ENCODE data around the gene ECE1.
A peak's percentile ranks its signal among the peaks of the same experiment; 100 is the strongest.

The ECE1 gene

DNA sequence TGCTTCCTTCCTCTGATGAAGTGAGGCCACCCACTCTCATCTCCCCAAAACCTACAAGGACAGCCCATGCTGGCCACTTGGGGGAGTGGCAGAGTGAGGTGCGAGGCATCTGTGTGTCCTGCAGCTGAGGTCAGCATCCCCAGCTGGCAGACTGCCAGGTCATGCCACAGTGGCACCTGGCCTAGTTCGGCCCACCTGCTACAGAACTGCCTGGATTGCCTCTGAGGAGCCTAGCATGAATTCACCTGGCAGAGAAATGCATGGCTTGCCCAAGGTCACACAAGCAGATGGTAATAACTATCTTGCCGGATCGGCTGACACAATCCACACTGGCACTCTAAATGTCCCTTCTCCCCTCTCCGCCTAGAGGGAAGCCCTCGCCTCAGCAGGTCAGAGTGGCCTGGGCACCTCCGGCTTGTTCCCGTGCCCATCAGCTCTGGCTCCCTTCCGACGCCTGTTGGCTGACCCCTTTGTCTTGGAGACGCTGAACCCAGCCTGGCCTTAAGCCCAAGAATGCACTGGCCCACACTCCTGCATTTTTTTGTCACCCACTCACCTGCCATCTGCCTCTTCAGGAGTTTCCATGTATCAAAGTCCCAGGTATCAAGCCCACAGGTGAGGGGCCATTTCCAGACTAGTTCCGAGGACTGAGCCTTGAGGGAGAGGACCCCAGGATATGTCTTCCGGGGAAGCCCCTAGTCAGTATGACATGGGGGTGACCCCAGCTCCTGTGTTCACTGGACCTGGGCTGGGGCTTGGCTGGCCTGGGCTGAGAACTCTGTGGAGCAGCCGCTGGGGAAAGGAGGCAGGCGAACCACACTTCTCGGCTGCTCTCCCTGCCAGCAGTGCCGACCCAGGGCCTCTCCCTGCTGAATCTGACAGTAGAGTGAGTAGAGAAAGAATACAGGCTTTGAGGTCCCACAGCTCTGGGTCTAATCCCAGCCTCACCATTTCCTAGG, 21.7 kb downstream of the ECE1 start:
- no peak for DNase-seq (ENCODE audit: low read depth)

DNA sequence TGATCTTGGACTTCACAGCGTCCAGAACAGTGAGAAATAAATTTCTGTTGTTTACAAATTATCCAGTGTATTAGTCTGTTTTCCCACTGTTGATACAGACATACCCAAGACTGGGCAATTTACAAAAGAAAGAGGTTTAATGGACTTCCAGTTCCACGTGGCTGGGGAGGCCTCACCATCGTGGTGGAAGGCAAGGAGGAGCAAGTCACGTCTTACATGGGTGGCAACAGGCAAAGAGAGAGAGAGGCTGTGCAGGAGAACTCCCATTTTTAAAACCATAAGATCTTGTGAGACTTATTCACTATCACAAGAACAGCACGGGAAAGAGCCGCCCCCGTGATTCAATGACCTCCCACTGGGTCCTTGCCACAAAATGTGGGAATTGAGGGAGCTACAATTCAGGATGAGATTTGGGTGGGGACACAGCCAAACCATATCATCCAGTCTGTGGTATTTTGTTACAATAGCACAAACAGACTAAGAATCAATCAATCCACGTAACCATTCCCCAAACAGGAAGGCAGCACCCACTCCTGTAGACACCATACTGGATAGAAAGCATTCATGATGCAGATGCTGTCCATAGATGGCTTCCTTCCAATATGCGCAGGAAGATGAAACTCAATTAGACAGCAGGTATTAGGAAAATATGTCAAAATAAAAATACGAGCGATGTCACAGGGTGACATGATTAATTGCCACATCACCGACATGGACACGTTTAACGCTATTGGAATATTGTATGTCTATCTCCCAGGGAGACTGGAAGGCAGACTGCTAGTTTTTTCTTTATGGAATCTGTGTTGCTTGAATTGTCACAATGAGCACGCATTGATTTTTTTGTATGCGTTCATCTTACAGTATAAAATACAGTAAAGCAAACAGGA, 22.8 kb downstream of the ECE1 start:
- DNase-seq (ENCODE audit: low read depth), result no peak

DNA sequence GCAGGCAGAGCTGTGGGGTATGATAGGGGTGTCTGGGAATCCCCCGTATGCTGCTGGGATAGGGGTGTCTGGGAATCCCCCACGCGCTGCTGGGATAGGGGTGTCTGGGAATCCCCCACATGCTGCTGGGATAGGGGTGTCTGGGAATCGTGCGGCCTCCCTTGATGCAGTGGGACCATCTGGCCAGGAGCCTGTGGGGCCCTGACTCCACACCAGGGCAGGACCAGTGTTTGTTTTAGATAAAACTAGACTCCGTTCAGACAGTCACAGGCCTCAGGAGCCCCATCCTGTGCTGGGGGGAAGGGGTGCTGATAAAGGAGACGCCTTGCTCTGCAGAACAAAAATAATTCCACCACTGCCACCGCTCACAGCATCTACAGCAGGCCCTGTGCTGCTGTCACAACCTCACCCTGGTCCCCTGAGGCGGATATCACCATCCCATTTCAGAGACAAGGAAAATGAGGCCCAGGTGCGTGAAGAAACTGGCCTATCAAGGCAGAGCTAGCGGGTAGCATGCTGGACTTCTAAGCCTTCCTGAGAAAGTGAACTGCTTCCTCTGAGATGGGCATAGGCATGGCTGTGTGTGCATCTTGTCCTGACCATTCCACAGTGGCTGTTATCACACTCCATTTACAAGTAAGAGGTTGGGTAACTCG, 24.0 kb downstream of the ECE1 start:
- DNase-seq (ENCODE audit: low read depth), result no peak

DNA sequence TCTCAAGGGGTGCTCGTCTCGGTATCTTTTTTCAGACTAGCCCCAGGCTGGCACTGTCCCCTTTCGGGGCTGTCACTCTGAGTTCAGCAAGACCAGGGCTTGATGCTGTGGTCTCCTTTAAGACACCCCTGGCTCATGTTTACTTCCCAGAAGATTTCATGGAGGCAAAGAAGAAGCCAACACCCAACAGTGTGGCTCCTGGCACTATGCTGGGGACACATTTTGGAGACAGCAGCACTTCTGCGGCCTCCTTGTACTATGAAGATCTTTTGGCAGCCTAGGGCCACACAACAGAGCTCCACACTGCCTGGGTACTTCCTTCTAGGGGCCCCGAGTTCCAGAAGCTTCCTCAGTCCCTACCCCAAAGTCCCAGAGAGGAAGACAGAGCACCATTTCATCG, 24.6 kb downstream of the ECE1 start:
- no peak for DNase-seq (ENCODE audit: low read depth)

DNA sequence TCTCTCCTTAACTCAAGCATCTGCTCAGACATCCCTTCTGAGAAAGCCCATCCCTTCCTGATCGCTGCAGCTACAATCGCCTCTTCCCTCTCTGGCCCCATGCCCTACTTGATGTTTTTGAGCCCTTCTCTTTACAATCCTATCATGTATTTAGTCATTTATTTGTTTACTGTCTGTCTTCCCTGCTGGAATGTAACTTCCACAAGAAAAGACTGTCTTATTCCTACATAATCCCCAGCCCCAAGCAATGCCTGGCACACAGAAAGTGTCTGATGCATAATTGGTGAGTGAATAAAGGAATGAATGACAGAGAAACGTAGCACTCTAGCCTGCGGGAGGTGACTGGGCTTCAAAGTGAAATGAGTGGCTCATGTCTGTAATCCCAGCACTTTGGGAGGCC, 25.4 kb downstream of the ECE1 start:
- no peak for DNase-seq (ENCODE audit: low read depth)

DNA sequence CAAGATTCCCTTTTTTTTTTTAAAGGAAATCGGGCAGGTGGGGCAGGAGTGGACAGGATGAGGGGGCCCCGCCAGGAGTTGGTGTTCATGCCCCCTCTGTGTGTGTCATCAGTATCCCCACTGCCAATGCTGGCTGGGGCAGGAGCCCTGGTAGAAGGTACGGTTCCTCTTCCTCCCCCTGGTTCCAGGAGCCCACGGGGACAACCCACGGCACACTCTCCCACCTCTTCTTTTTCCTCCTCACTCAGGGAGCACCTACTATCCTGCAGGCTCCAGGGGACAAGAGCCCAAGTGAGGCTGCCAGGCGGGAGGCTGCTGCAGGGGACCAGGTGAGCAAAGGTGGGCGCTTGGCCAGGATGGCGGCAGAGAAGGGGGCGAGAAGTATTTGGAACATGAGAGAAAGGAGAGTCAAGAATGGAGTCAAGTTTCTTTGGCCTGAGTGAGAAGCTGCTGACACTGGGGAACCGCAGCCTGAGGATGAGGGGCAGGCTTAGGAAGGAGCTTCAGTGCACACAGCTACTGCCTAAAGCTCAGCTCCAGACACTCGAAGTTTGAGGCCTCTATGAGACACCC, 26.5 kb downstream of the ECE1 start:
- DNase-seq (ENCODE audit: low read depth), result no peak

DNA sequence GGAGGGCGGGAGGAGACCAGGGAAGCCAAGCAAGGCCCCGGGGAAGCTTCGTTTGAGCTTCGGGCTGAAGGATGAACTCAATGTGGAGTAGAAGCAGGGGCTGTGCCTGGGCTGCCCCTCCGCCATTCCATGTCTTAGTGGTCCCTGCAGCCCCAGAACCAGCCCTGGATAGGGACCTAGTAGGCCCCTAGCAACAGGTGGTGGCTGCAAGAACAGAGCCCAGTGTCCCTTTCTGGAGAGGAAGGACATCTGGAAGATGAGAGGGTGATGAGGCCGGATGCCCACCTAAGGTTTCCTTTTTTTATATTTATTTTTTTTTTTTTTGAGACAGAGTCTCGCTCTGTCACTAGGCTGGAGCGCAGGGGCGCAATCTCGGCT, 27.2 kb downstream of the ECE1 start:
- no peak for DNase-seq (ENCODE audit: low read depth)

DNA sequence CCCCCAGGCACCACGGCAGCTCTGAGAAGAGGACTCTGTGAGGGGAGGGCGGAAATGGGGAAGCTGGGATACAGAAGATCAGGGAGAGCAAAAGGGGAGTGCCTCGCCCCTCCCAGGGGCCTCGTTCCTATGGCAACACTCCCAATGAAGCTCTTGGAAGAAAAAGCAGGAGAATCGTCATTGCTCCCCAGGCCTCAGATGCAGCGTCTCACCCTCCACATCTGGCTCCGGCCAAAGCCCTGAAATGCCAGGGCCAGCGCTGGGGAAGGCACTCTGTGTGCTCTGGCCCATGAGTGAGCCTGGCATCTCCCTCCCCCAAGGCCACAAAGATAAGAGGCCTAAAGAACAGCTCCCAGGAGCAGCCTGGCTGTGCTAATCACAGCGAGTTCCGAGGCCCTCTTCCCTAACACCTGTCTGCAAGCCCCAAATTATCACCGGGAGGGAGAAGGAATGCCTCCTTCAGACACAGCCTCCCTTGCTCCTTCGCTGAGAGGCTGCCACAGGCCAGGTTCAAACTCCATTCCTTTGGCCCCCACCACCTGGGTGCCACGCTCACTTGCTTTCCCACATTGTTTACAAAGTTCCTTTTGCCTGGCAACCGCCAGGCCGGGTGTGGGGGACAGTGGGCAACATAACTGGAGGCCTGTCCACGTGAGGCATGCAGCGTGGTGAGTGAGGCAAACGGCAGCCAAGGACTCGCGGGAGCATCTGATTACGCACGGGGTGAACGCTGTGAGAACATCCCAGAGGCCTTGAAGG, 27.8 kb downstream of the ECE1 start:
- peak; percentile 88 for DNase-seq (ENCODE audit: low read depth)

DNA sequence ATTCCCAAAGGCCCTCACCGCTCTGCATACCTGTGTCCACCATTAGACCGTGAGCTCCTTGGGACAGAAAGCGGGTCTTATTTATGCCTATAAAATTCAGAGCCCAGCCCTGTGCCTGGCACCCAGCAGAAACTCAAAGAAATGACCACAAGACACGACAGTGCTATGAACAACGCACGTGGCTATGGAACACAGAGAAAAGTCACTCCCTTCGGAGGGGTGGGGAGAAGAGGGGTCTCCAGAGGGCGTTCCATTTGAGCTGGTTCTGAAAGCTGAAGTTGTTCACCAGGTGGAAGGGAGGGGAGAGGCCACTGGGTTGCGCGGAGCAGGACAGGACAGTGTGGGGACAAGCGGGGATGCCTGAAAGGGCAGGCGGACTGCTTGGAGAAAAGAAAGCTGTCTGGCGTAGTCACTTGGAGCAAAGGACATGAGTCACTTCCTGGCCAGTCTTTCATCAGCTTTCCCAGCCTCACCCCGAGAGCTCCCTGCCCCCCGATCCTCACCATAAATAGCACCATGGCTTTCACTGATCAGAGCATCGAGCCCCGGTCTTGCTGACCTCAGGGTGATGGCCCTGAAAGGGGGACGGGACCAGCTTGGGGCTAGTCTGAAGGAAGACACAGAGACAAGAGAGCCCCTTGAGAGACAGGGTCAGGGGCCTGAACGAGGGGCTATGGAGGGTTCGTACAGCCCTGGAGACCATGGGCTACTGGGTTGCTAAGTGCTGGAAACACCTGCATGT, 28.5 kb downstream of the ECE1 start:
- peak; percentile 86 for DNase-seq (ENCODE audit: low read depth)

DNA sequence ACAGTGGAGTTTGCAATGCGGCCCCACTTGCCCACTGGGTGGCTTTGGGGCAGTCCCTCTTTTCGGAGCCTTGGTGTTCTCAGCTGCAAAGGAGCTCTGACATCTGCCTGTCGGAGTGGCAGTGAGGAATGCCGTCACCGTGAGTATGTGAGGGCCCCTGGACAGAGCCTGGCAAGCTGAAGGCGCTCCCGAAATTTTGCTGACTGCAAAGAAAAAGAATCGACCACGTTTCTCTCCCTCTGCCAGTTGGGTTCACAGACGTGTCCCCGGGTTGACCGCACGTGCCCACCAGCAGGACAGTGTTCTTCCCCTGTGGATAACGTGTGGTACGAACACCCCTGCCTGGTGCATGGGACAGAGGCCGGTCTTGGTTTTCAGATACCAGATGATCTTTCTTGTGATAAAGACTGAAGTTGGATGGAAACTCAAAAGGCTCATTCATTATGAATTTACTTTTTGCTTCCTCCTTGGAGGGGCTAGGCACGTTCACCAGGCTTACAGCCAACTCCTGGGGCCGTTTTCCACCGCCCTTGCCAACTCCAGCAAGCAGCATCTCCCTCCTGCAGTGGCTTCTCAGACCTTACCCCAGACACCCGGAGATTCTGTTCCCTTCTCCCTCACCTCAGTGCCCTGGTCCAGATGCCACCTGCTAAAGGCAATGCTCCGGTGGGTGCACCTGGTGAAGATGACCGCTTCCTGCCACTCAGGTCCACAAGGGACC, 29.7 kb downstream of the ECE1 start:
- no peak for DNase-seq (ENCODE audit: low read depth)

DNA sequence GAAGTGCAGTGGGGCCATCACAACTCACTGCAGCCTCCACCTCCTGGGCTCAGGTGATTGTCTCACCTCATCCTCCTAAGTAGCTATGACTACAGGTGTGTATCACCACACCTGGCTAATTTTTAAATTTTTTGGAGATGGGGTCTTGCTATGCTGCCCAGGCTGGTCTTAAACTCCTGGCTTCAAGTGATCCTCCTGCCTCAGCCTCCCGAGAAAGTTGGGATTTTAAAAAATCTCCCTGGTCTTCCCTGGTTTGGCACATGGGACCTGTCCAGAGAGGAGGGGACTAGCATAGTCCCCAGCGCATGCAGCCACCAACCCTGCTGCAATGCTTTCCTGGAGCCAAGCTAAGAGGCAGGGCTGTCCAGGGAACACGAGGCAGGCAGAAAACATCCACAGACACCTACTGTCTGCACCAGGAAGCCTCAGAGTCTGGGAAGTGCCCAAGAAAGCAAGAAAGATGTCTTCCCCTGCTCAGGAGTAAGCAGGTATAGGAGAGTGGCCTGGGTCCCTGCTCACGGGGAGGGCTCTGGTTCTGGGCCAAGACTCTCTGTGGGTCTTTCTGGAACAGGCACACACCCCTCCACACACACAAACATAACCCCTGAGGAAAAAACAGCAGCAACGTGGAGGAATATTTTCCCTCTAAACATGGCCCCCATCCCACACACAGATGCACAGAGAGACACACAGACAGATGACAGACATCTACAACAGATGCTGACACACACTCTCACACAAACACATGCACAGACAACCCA, 30.8 kb downstream of the ECE1 start:
- no peak for DNase-seq (ENCODE audit: low read depth)

DNA sequence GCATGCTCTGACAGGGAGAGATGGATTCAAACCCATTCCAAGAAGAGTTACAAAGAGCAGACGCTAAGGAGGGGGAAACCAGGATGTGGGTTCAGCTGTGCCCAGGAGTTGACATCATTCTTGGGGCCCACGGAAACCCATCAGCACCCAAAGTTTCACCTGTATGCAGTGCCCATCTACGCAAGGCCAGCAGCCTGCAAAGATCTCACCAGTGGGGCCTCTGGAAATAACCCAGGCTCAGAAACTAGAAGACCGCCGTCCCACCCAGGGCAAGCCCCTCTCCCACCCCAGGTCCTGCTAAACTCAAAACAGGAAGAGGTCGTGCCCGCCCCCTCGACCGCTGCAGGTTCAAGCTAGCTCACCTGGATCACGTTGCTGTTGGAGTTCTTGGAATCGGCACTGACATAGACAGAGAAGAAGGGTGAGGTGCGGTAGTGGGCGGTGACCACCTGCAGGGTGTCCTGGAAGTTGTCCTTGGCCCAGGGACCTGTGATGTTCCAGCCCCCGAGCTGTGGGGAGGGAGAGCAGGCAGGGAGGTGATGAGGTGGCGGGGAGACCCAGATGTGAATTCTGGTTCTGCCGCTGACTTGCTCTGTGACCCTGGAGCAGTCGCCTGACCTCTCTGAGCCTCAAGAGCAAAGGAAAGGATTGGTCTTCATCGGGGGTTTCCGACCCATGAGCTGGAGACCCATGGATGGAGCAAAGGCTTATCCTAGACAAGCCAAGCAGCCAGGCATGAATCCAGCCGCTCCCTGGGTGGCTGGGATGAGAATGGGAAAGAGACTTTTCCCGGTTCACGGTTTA, 31.7 kb downstream of the ECE1 start:
- DNase-seq (ENCODE audit: low read depth), result no peak

DNA sequence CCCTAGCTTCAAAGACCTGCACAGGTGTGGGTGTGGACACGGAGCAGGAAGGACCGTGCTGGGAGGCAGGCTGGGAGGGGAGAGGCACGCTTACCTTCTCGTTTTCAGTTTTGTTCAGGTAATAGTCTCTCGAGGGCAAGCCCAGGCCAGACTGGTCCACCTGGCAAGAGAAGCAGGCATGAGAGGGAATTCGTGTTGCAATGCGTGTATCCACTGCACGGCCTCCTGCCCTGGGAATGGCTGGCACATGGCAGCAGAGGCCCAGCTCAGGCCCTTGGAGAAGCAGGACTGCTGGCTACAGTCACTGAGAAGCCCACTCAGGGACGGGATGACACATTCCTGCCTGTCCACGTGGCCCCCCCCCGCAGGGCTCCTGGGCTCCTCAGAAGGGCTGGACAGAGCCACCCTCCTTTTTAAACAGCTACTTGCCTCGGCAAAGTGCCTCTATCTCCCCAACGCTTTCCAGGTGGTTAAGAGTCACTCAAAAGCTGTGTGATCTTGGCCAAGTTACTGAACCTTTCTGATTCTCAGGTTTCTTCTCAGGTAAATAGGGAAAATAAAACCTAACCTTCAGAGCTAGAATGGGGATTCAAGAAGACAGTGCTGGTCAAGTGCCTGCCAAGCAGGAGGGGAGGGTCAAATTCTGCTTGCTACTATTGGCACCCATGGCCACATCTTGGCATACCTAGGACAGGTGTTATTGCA, 32.7 kb downstream of the ECE1 start:
- no peak for DNase-seq (ENCODE audit: low read depth)

DNA sequence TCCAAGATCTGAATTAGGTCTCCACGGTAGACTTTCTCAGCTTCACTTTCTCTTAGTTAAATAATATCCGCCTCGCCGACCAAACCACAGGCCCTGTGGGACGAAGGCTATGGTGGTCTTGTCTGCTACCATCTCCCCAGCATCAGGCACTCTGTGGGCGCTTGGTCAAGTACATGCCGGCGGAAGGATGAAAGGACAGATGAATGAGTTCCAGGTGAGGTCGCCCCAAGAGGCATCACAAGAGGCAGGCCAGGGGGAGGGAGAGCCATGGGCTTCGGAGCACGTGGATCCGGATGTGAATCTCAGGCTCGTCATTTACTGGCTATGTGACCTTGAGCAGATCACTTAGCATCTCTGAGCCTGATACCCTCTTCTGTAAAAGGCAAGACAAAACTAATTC, 33.5 kb downstream of the ECE1 start:
- no peak for DNase-seq (ENCODE audit: low read depth)

DNA sequence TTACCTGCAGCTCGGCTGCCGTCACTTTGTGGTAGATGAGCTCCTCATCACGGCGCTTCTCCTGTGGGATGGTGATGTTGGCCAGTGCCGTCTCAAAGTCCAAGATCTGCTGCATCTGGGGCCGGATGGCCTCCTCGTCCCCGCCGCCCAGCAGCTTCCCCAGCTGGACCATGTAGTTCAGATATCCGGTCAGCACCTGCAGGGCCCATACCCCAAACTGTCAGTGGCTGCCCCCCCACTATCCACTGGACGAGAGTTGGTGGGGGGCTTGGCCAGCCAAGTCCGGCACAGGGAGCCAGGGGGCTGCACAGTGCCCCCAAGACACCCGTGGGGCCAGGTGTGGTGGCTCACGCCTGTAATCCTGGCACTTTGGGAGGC, 34.3 kb downstream of the ECE1 start:
- no peak for DNase-seq (ENCODE audit: low read depth)

DNA sequence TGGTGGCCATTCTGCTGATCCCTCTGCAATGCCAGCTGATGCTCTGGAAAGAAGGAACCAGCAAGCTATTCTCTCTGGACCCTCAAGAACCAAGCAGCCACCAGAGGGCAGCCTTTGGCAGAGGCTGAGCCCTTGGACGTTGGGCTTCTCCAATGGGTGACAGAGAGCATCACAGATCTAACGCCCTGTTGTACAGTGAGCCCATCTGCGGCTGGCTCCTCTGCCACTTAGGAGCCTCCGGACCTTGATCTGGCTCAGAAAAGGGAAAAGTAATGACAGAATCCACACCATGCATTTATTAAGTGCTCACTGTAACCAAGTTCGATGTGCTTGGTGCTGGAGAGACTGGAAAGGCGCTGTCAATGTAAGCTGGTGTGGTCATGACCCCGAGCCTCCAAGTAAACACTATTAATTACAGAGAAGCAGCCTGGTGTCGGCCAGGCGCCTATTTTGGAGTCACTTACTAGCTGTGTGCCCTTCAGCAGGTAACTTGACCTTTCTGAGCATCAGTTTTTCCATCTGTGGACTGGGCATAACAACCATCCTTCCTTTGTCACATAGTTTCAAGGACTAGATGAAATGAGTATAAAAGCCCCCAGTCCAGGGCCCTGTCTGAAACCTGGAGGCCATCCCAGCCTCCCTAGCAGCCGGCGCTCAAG, 34.9 kb downstream of the ECE1 start:
- peak; percentile 76 for DNase-seq (ENCODE audit: low read depth)

DNA sequence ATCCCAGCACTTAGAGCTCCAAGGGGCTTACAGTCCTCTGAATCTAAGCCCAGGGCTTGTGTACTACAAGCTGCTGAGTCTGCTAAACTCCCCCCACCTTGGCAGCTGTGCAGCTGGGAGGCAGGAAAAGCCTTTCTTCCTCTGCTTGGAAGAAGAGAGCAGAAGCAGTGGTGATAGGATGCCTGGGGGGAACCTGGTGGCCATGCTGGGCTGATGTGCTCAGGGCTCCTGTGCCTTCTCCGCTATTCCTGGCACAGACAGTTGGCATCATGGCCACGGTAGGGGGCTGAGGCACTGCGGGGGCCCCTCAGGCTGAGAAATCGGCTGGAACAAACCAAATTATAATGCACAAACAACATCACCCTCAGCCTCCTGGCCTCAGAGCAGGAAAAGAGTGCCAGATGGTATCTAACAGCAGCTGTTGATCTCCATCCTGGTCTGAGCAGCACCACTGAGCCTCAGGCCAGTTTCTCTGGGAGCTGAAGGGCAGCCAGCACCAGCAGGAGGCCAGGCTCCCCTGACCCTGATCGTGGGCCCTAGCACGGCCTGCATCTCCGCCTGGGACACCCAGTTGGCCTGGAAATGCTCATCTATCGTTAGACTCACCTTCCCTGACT, 35.8 kb downstream of the ECE1 start:
- no peak for DNase-seq (ENCODE audit: low read depth)
